H1 (cell line): Measurements from ENCODE around the gene PIK3R5. TPM values are rescaled to one million over a fixed set of nuclear protein-coding genes. Genes with fewer than 3 reads are reported as not detected.
A peak's percentile ranks its signal among the peaks of the same experiment; 100 is the strongest.

Source experiments
- CTCF ChIA-PET: fragments of 300-600 bp; sonication (Branson Sonifier 250); formaldehyde crosslinking; loops from one replicate; lab custom pipeline; 2021; ENCODE audit not compliant: partially characterized antibody; lab: Charles Lee
- POLR2A ChIA-PET: fragments of 300-600 bp; sonication (Branson Sonifier 250); formaldehyde crosslinking; loops from one replicate; lab custom pipeline; 2021; ENCODE audit warnings: inconsistent platforms; ENCODE audit not compliant: partially characterized antibody; lab: Charles Lee
- DNase-seq, 2 experiments: peaks; one replicate each; pipeline versions ENCODE4 v3.0.0 to v3.0.0-alpha.2; 2010 to 2022; ENCODE audit warnings: low spot score in 2 of 2, low read depth in 1 of 2, mixed read lengths in 1 of 2
- FAIRE-seq: peaks from 2 replicates; lab custom pipeline; 2011; peaks lifted over from hg19 to GRCh38; lab: Jason Lieb, UNC
- H2AFZ ChIP-seq: 2 replicates; pipeline ENCODE4 v1.8.1; 2012; ENCODE audit warnings: low read length, inconsistent platforms
- H2AK5ac ChIP-seq: 2 replicates; pipeline ENCODE4 v1.6.1; 2013; ENCODE audit warnings: low read depth, low read length
- H2BK120ac ChIP-seq: replicated peaks from 2 replicates; pipeline ENCODE3; 2013; ENCODE audit warnings: low read depth, low read length, inconsistent platforms
- H2BK12ac ChIP-seq: 2 replicates; pipeline ENCODE4 v1.6.1; 2013; ENCODE audit warnings: low read depth, low read length
- H2BK15ac ChIP-seq: 2 replicates; pipeline ENCODE4 v1.6.1; 2013; ENCODE audit warnings: low read length
- H2BK20ac ChIP-seq: 2 replicates; pipeline ENCODE4 v1.6.1; 2013; ENCODE audit warnings: low read length
- H2BK5ac ChIP-seq: 2 replicates; pipeline ENCODE4 v1.6.1; 2013; ENCODE audit warnings: low read depth, low read length
- H3K14ac ChIP-seq: 2 replicates; pipeline ENCODE4 v1.6.1; 2013; ENCODE audit warnings: inconsistent platforms; ENCODE audit not compliant: insufficient read length
- H3K18ac ChIP-seq: 2 replicates; pipeline ENCODE4 v1.6.1; 2013; ENCODE audit warnings: low read length; ENCODE audit errors: extremely low read depth
- H3K23ac ChIP-seq: 2 replicates; pipeline ENCODE4 v1.6.1; 2013; ENCODE audit warnings: inconsistent platforms; ENCODE audit not compliant: insufficient read length
- H3K23me2 ChIP-seq: 2 replicates; pipeline ENCODE4 v1.6.1; 2013; ENCODE audit warnings: low read depth, low read length
- H3K27ac ChIP-seq: 2 replicates; pipeline ENCODE4 v1.6.1; 2011; ENCODE audit warnings: low read depth, low read length, inconsistent platforms
- H3K27me3 ChIP-seq, 4 experiments: replicated peaks in 1 of 4; 1 replicate in 1 of 4; 2 replicates in 3 of 4; pipeline versions ENCODE4 v1.6.1 to v1.8.1; 2011 to 2013; ENCODE audit warnings: low read length in 3 of 4, mild to moderate bottlenecking in 3 of 4, inconsistent platforms in 2 of 4, mixed read lengths in 2 of 4, moderate library complexity in 1 of 4; ENCODE audit not compliant: control insufficient read depth in 3 of 4, insufficient read depth in 3 of 4; ENCODE audit errors: extremely low read depth in 1 of 4
- H3K36me3 ChIP-seq, 4 experiments: 2 replicates each; pipeline versions ENCODE4 v1.6.1 to v1.8.1; 2011 to 2013; ENCODE audit warnings: mild to moderate bottlenecking in 4 of 4, low read length in 3 of 4, moderate library complexity in 2 of 4, control low read depth in 1 of 4, inconsistent platforms in 1 of 4; ENCODE audit not compliant: insufficient read depth in 4 of 4, control insufficient read depth in 2 of 4
- H3K4ac ChIP-seq: replicated peaks from 2 replicates; pipeline ENCODE3; 2013; ENCODE audit warnings: low read length, low read depth, mixed read lengths, inconsistent platforms; ENCODE audit not compliant: insufficient read length
- H3K4me1 ChIP-seq, 4 experiments: replicated peaks in 1 of 4; 1 replicate in 1 of 4; 2 replicates in 3 of 4; pipeline versions ENCODE4 v1.6.1 to v1.8.1; 2011 to 2013; ENCODE audit warnings: low read length in 3 of 4, inconsistent platforms in 2 of 4, mixed read lengths in 1 of 4; ENCODE audit not compliant: insufficient read depth in 4 of 4, control insufficient read depth in 3 of 4
- H3K4me2 ChIP-seq, 2 experiments: 2 replicates each; pipeline versions ENCODE4 v1.6.1 to v1.8.1; 2011 to 2013; ENCODE audit warnings: low read depth in 2 of 2, low read length in 2 of 2, control low read depth in 1 of 2, inconsistent platforms in 1 of 2, mild to moderate bottlenecking in 1 of 2; ENCODE audit not compliant: insufficient read depth in 1 of 2
- H3K4me3 ChIP-seq, 4 experiments: fragments of 200-600, 300-600 bp in 1 of 4; sonication (generic), shearing (Covaris generic), sonication (Bioruptor Twin) in 1 of 4; 2 replicates each; pipeline versions ENCODE4 v1.5.1 to v1.8.1; 2011 to 2016; ENCODE audit warnings: low read length in 4 of 4, low read depth in 3 of 4, control low read depth in 2 of 4, inconsistent platforms in 2 of 4, mild to moderate bottlenecking in 2 of 4, mixed read lengths in 1 of 4, moderate library complexity in 1 of 4; ENCODE audit not compliant: insufficient read depth in 2 of 4; ENCODE audit errors: extremely low read depth in 1 of 4
- H3K56ac ChIP-seq: replicated peaks from 2 replicates; pipeline ENCODE3; 2013; ENCODE audit warnings: low read depth, mild to moderate bottlenecking, mixed read lengths, low read length, inconsistent platforms; ENCODE audit not compliant: insufficient read length
- H3K79me1 ChIP-seq: 2 replicates; pipeline ENCODE4 v1.6.1; 2013; ENCODE audit warnings: low read depth, low read length, control low read depth
- H3K79me2 ChIP-seq, 2 experiments: 2 replicates each; pipeline versions ENCODE4 v1.6.1 to v1.8.1; 2012 to 2013; ENCODE audit warnings: low read length in 2 of 2, mild to moderate bottlenecking in 2 of 2, inconsistent platforms in 1 of 2; ENCODE audit not compliant: insufficient read depth in 2 of 2, control insufficient read depth in 1 of 2
- H3K9ac ChIP-seq, 4 experiments: replicated peaks in 1 of 4; 1 replicate in 1 of 4; 2 replicates in 3 of 4; pipeline versions ENCODE4 v1.6.1 to v1.8.1; 2011 to 2013; ENCODE audit warnings: low read depth in 3 of 4, low read length in 3 of 4, control low read depth in 2 of 4, mild to moderate bottlenecking in 2 of 4, moderate library complexity in 2 of 4, inconsistent platforms in 1 of 4; ENCODE audit errors: extremely low read depth in 1 of 4
- H3K9me3 ChIP-seq, 2 experiments: 2 replicates each; pipeline versions ENCODE4 v1.6.1 to v1.8.1; 2012 to 2013; ENCODE audit warnings: mild to moderate bottlenecking in 2 of 2, moderate library complexity in 2 of 2, control low read depth in 1 of 2, inconsistent platforms in 1 of 2, low read depth in 1 of 2, low read length in 1 of 2, mixed read lengths in 1 of 2; ENCODE audit not compliant: insufficient read depth in 2 of 2
- H4K20me1 ChIP-seq, 2 experiments: replicated peaks in 1 of 2; 2 replicates each; pipeline versions ENCODE3 to v1.8.1; 2011 to 2013; ENCODE audit warnings: inconsistent platforms in 2 of 2, low read length in 2 of 2, mild to moderate bottlenecking in 1 of 2; ENCODE audit not compliant: insufficient read depth in 2 of 2, control insufficient read depth in 1 of 2
- H4K5ac ChIP-seq: 2 replicates; pipeline ENCODE4 v1.6.1; 2013; ENCODE audit warnings: low read length, low read depth, mixed read lengths, inconsistent platforms; ENCODE audit not compliant: insufficient read length
- H4K8ac ChIP-seq: 2 replicates; pipeline ENCODE4 v1.8.0; 2013; ENCODE audit warnings: mild to moderate bottlenecking, moderate library complexity, low read length, inconsistent platforms; ENCODE audit not compliant: insufficient read depth; ENCODE audit errors: extremely low read depth
- H4K91ac ChIP-seq: replicated peaks from 2 replicates; pipeline ENCODE3; 2013; ENCODE audit warnings: low read length, mixed read lengths, inconsistent platforms; ENCODE audit not compliant: insufficient read length
- CBX5 ChIP-seq: fragments of 300-800, 300-1000 bp; sonication (generic); IDR thresholded peaks from 2 replicates; pipeline ENCODE4 v1.7.1; 2016; ENCODE audit warnings: antibody characterized with exemption, low read length, low read depth
- CEBPB ChIP-seq: IDR thresholded peaks from 2 replicates; pipeline ENCODE4 v1.6.1; 2012; ENCODE audit warnings: low read depth, low read length
- CHD2 ChIP-seq: IDR thresholded peaks from 2 replicates; pipeline ENCODE4 v1.6.1; 2012; ENCODE audit warnings: low read length, improper control_type of control experiment
- EGR1 ChIP-seq: IDR thresholded peaks from 2 replicates; pipeline ENCODE4 v1.6.1; 2011; ENCODE audit warnings: low read depth, low read length, borderline replicate concordance
- EP300 ChIP-seq, 2 experiments: IDR thresholded peaks; 1 replicate in 1 of 2; 2 replicates in 1 of 2; pipeline ENCODE4 v1.6.1; 2011 to 2012; ENCODE audit warnings: low read depth in 2 of 2, low read length in 2 of 2, mild to moderate bottlenecking in 2 of 2, borderline replicate concordance in 1 of 2, inconsistent platforms in 1 of 2, moderate library complexity in 1 of 2
- FOSL1 ChIP-seq: IDR thresholded peaks from 2 replicates; pipeline ENCODE4 v1.6.1; 2011; ENCODE audit warnings: mild to moderate bottlenecking, low read depth, low read length, moderate library complexity; ENCODE audit not compliant: insufficient read depth
- GABPA ChIP-seq: IDR thresholded peaks from 2 replicates; pipeline ENCODE4 v1.6.1; 2011; ENCODE audit warnings: mild to moderate bottlenecking, low read length, moderate library complexity, borderline replicate concordance; ENCODE audit not compliant: insufficient read depth
- HDAC6 ChIP-seq: IDR thresholded peaks from one replicate; pipeline ENCODE4 v1.7.1; 2012; ENCODE audit warnings: low read depth, mild to moderate bottlenecking, inconsistent platforms, low read length, moderate library complexity
- KDM1A ChIP-seq: fragments of 200-600, 300-600 bp; sonication (generic); IDR thresholded peaks from 2 replicates; pipeline ENCODE4 v1.7.1; 2016; ENCODE audit warnings: mild to moderate bottlenecking, low read length, borderline replicate concordance
- POU5F1 ChIP-seq: IDR thresholded peaks from 2 replicates; pipeline ENCODE4 v1.6.1; 2011; ENCODE audit warnings: low read depth, mild to moderate bottlenecking, low read length, moderate library complexity
- RXRA ChIP-seq: IDR thresholded peaks from 2 replicates; pipeline ENCODE4 v1.6.1; 2011; ENCODE audit warnings: low read depth, mild to moderate bottlenecking, low read length, moderate library complexity; ENCODE audit not compliant: insufficient read depth
- TEAD4 ChIP-seq: IDR thresholded peaks from 2 replicates; pipeline ENCODE4 v1.6.1; 2012; ENCODE audit warnings: low read depth, low read length, inconsistent platforms, mixed read lengths
- ZNF274 ChIP-seq: IDR thresholded peaks from 2 replicates; pipeline ENCODE4 v1.7.0; 2012; ENCODE audit warnings: low read length, borderline replicate concordance; ENCODE audit errors: extremely low read depth
- whole genome bisulfite sequencing, 2 experiments: shearing (Covaris generic) in 1 of 2; methylation state at CpG; one replicate each; pipeline versions ENCODE4 v1.1.6 to v1.1.7; 2013 to 2015; ENCODE audit warnings: low lambda C conversion rate in 2 of 2, mixed read lengths in 2 of 2, inconsistent platforms in 1 of 2, low coverage in 1 of 2, missing lambda C conversion rate in 1 of 2; ENCODE audit not compliant: insufficient replicate concordance in 2 of 2, insufficient coverage in 1 of 2, insufficient read length in 1 of 2; ENCODE audit errors: extremely low coverage in 1 of 2, missing lambda C conversion rate in 1 of 2; 5-methylcytosine and 5-hydroxymethylcytosine counted together
- polyA plus RNA-seq, 7 experiments: library from polyadenylated mRNA; depleted of rRNA in 3 of 7; stranded (reverse) in 5 of 7; unstranded in 2 of 7; fragments of >200 nt in 5 of 7; fragments of 200-250 nt in 2 of 7; gene quantifications; 1 replicate in 5 of 7; 2 replicates in 1 of 7; 4 replicates in 1 of 7; pipeline versions ENCODE4 v1.2.1 to v1.2.3, GENCODE V29; 2011 to 2013; ENCODE audit warnings: missing spikeins in 2 of 7, mixed read lengths in 2 of 7
- total RNA-seq: library from RNA; stranded (reverse); fragmentation: NEBNext Ultra II Directional; extraction: Animal tissue kit (Norgen Biotek cat#: 25700); gene quantifications from 2 replicates; pipeline ENCODE4 v1.2.1, GENCODE V29; 2021

PIK3R5 gene
- total and polyA plus RNA-seq, 2 of the 8 experiments (the other 6 are each of a cell fraction or from before 2014, with no cell fraction given), result 2.7 to 4.3 TPM

DNA sequence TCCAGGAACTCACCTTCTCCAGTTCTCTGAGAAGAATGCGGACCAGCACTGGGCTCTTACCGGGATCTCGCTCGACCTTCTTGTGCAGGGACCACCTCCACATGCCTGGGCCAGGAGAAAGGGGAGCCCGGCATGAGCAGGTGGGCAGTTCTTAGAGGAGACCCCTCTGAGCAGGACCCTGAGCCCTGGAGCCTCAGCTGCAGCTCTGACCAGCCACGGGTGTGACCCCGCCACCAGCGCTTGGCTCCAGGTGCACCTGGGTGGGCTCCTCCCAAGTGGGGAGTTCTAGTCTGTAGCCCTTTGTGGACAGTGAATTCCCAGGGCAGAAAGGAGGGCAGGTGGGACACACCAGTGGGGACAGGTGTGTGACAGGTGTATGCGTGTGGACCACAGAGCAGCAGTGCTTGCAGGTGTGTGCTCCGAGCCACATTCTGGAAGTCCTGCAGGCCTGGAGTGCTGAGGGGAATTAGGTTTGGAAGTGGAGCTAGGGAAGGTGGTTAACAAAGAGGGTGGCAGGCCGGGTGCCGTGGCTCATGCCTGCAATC, 126.9 kb downstream of the PIK3R5 start:
- CTCF ChIA-PET, result interaction anchor here (1.0 to 1.7 kb wide), 3 partner anchors 56 to 159 kb away, joined by 3 to 4 read pairs (median 4); no protein-coding TSS in a partner anchor
- H2BK20ac ChIP-seq, result no peak overlapping the region

More for the DNA sequence above, 126.9 kb downstream of the PIK3R5 start:
- no peak overlapping the region for H2BK12ac ChIP-seq
- no peak overlapping the region for H2BK15ac ChIP-seq
- no peaks in the 10 kb centered on the region for H3K79me2 ChIP-seq
- H3K56ac ChIP-seq, result no peak overlapping the region
- 94% methylated on average over 12 of the region's 12 CpGs; no CpG with 5 or more reads in 1 of the 2 experiments for WGBS, 2 experiments
- H2BK5ac ChIP-seq, result no peak overlapping the region
- peak overlapping the region; percentile 52; the same call in 1 of the 2 replicates for H2AFZ ChIP-seq
- H4K91ac ChIP-seq, result peak overlapping the region; percentile 35
- no peak overlapping the region for H3K18ac ChIP-seq
- no peaks in the 10 kb centered on the region for H3K23me2 ChIP-seq
- POLR2A ChIA-PET, result no interaction called here
- no peaks in the 10 kb centered on the region for H3K79me1 ChIP-seq
- H3K14ac ChIP-seq, result no peak overlapping the region
- no peak overlapping the region; the same call in 1 of the 2 replicates for H3K27ac ChIP-seq
- no peak overlapping the region for H3K4me2 ChIP-seq
- no peak overlapping the region for H4K8ac ChIP-seq
- H3K36me3 ChIP-seq, result no peaks in the 10 kb centered on the region
- no peak overlapping the region for H2AK5ac ChIP-seq
- H4K20me1 ChIP-seq, result no peaks in the 10 kb centered on the region
- DNase-seq, result peak in 1 of 2 experiments; percentile 39
- no peak overlapping the region for H2BK120ac ChIP-seq
- H4K5ac ChIP-seq, result no peak overlapping the region
- H3K9me3 ChIP-seq, result no peaks in the 10 kb centered on the region
- no peak overlapping the region for H3K4ac ChIP-seq
- no peak overlapping the region for H3K23ac ChIP-seq
- H3K9ac ChIP-seq, result no peak overlapping the region
- no peak for FAIRE-seq
- H3K4me3 ChIP-seq, result no peak overlapping the region
- TF ChIP-seq POU5F1 (no peak), GABPA (no peak), KDM1A (no peak), EGR1 (no peak), ZNF274 (no peak), FOSL1 (no peak), EP300 (IDR thresholded peaks at IDR 0.05; ENCODE audit: borderline replicate concordance in 1 of 2, low read depth in 2 of 2, low read length in 2 of 2) (no peak), CBX5 (no peak), HDAC6 (no peak), CEBPB (no peak), RXRA (no peak), CHD2 (no peak), TEAD4 (no peak)
- no peaks in the 10 kb centered on the region for H3K27me3 ChIP-seq
- H3K4me1 ChIP-seq, result peaks cover 0 to 5% (median 2%) of the 10 kb centered on the region in 4 experiments; a peak in 5 of 7 replicates
